IMR-90 (cell line): ENCODE data around the gene CAMTA2. TPM values are rescaled to one million over a fixed set of nuclear protein-coding genes. Genes with fewer than 3 reads are reported as not detected.

Experiments
- ATAC-seq: fragments of 200-7000 bp; cut with Tn5 transposase; 2 replicates; pipeline ENCODE4 v1.9.1; 2020; ENCODE audit warnings: low read depth, mild to moderate bottlenecking, moderate library complexity
- BruUV-seq: library from RNA; stranded (reverse); fragments of 400-500 nt; replicated peaks from 2 replicates; lab custom pipeline; 2021; lab: Mats Ljungman, UMichigan
- CTCF ChIA-PET: fragments of 300-600 bp; formaldehyde crosslinking; extraction: SDS; loops from one replicate; lab custom pipeline; 2021; ENCODE audit warnings: antibody characterized with exemption; lab: Yijun Ruan, JAX
- POLR2A ChIA-PET: fragments of 300-600 bp; sonication (Branson Sonifier 250); formaldehyde crosslinking; loops from one replicate; lab custom pipeline; 2022; ENCODE audit warnings: antibody characterized with exemption; ENCODE audit not compliant: unreplicated experiment; lab: Charles Lee
- DNase-seq: peaks from one replicate; pipeline ENCODE4 v3.0.0; 2013
- H2AFZ ChIP-seq: replicated peaks from 2 replicates; pipeline ENCODE3; 2013; ENCODE audit warnings: low read length, mild to moderate bottlenecking; ENCODE audit not compliant: poor library complexity
- H2AK5ac ChIP-seq: 2 replicates; pipeline ENCODE4 v1.6.1; 2013; ENCODE audit warnings: low read depth, low read length, inconsistent platforms
- H2AK9ac ChIP-seq: replicated peaks from 2 replicates; pipeline ENCODE3; 2013; ENCODE audit warnings: mild to moderate bottlenecking, low read depth, low read length, moderate library complexity; ENCODE audit not compliant: poor library complexity
- H2BK120ac ChIP-seq: 2 replicates; pipeline ENCODE4 v1.6.1; 2013; ENCODE audit warnings: low read depth, low read length, inconsistent platforms
- H2BK15ac ChIP-seq: 3 replicates; pipeline ENCODE4 v1.6.1; 2013; ENCODE audit warnings: low read depth, low read length, inconsistent platforms
- H2BK20ac ChIP-seq: 2 replicates; pipeline ENCODE4 v1.6.1; 2013; ENCODE audit warnings: low read depth, mild to moderate bottlenecking, inconsistent platforms, low read length, moderate library complexity
- H2BK5ac ChIP-seq: 2 replicates; pipeline ENCODE4 v1.6.1; 2013; ENCODE audit warnings: mild to moderate bottlenecking, low read depth, low read length, inconsistent platforms; ENCODE audit not compliant: poor library complexity, severe bottlenecking
- H3K14ac ChIP-seq: replicated peaks from 2 replicates; pipeline ENCODE4 v1.6.1; 2013; ENCODE audit warnings: low read depth, low read length, inconsistent platforms
- H3K18ac ChIP-seq: 2 replicates; pipeline ENCODE4 v1.6.1; 2013; ENCODE audit warnings: low read depth, low read length, control low read depth
- H3K23ac ChIP-seq: 2 replicates; pipeline ENCODE4 v1.6.1; 2013; ENCODE audit warnings: low read depth, low read length, inconsistent platforms
- H3K27ac ChIP-seq: 2 replicates; pipeline ENCODE4 v1.5.1; 2013; ENCODE audit warnings: mild to moderate bottlenecking, control low read depth, low read length; ENCODE audit not compliant: insufficient read depth
- H3K27me3 ChIP-seq: 2 replicates; pipeline ENCODE4 v1.6.1; 2013; ENCODE audit warnings: low read length; ENCODE audit not compliant: control insufficient read depth, insufficient read depth
- H3K36me3 ChIP-seq: 2 replicates; pipeline ENCODE4 v1.6.1; 2013; ENCODE audit warnings: low read length, mixed read lengths; ENCODE audit not compliant: control insufficient read depth, insufficient read depth
- H3K4ac ChIP-seq: 2 replicates; pipeline ENCODE4 v1.6.1; 2013; ENCODE audit warnings: low read depth, low read length, inconsistent platforms
- H3K4me1 ChIP-seq: 2 replicates; pipeline ENCODE4 v1.6.1; 2013; ENCODE audit warnings: low read length, mixed read lengths; ENCODE audit not compliant: control insufficient read depth, insufficient read depth
- H3K4me2 ChIP-seq: 2 replicates; pipeline ENCODE4 v1.6.1; 2013; ENCODE audit warnings: low read depth, mild to moderate bottlenecking, control low read depth, low read length, moderate library complexity
- H3K4me3 ChIP-seq: 2 replicates; pipeline ENCODE4 v1.5.1; 2013; ENCODE audit warnings: low read depth, mild to moderate bottlenecking, control low read depth, low read length, moderate library complexity; ENCODE audit not compliant: insufficient read depth
- H3K56ac ChIP-seq: 2 replicates; pipeline ENCODE4 v1.6.1; 2013; ENCODE audit warnings: low read length, inconsistent platforms; ENCODE audit not compliant: insufficient read depth; ENCODE audit errors: extremely low read depth
- H3K79me1 ChIP-seq, 2 experiments: 2 replicates each; pipeline ENCODE4 v1.6.1; 2013; ENCODE audit warnings: low read length in 2 of 2, inconsistent platforms in 1 of 2, low read depth in 1 of 2
- H3K9ac ChIP-seq: 2 replicates; pipeline ENCODE4 v1.6.1; 2013; ENCODE audit warnings: low read depth, low read length, control low read depth
- H3K9me1 ChIP-seq: 2 replicates; pipeline ENCODE4 v1.6.1; 2013; ENCODE audit warnings: low read length, inconsistent platforms; ENCODE audit not compliant: insufficient read depth
- H3K9me3 ChIP-seq: 2 replicates; pipeline ENCODE4 v1.6.1; 2013; ENCODE audit warnings: low read length; ENCODE audit not compliant: control insufficient read depth, insufficient read depth
- H4K20me1 ChIP-seq: 2 replicates; pipeline ENCODE4 v1.6.1; 2013; ENCODE audit warnings: low read length, inconsistent platforms; ENCODE audit not compliant: insufficient read depth
- H4K5ac ChIP-seq: 2 replicates; pipeline ENCODE4 v1.6.1; 2013; ENCODE audit warnings: mild to moderate bottlenecking, low read depth, low read length, control low read depth
- H4K8ac ChIP-seq, 2 experiments: 2 replicates each; pipeline ENCODE4 v1.6.1; 2013; ENCODE audit warnings: low read depth in 2 of 2, low read length in 2 of 2, control low read depth in 1 of 2, inconsistent platforms in 1 of 2
- H4K91ac ChIP-seq: 2 replicates; pipeline ENCODE4 v1.6.1; 2013; ENCODE audit warnings: low read depth, low read length, inconsistent platforms; ENCODE audit not compliant: insufficient read depth
- BHLHE40 ChIP-seq: fragments of 150-350 bp; IDR thresholded peaks from 2 replicates; pipeline ENCODE4 v1.6.1; 2016; ENCODE audit warnings: mild to moderate bottlenecking, low read depth, low read length
- CEBPB ChIP-seq: IDR thresholded peaks from 2 replicates; pipeline ENCODE4 v1.6.1; 2012; ENCODE audit warnings: low read depth, low read length, improper control_type of control experiment
- CHD1 ChIP-seq: IDR thresholded peaks from 2 replicates; pipeline ENCODE4 v1.6.1; 2012; ENCODE audit warnings: low read depth, low read length, improper control_type of control experiment
- FOS ChIP-seq: fragments of 150-350 bp; IDR thresholded peaks from 2 replicates; pipeline ENCODE4 v1.6.1; 2016; ENCODE audit warnings: low read depth, low read length
- MAFK ChIP-seq: IDR thresholded peaks from 2 replicates; pipeline ENCODE4 v1.6.1; 2012; ENCODE audit warnings: low read depth, low read length, improper control_type of control experiment
- MAZ ChIP-seq: IDR thresholded peaks from 2 replicates; pipeline ENCODE4 v1.6.1; 2012; ENCODE audit warnings: low read depth, mild to moderate bottlenecking, low read length, improper control_type of control experiment, moderate library complexity, borderline replicate concordance
- MXI1 ChIP-seq: IDR thresholded peaks from 2 replicates; pipeline ENCODE4 v1.6.1; 2012; ENCODE audit warnings: low read depth, mild to moderate bottlenecking, low read length, moderate library complexity, borderline replicate concordance
- NFE2L2 ChIP-seq: fragments of 150-350 bp; IDR thresholded peaks from 2 replicates; pipeline ENCODE4 v1.6.1; 2016; ENCODE audit warnings: low read depth, mild to moderate bottlenecking, low read length
- POLR2A ChIP-seq: IDR thresholded peaks from 2 replicates; pipeline ENCODE4 v1.6.1; 2012; ENCODE audit warnings: mild to moderate bottlenecking, low read depth, low read length
- RAD21 ChIP-seq: IDR thresholded peaks from 2 replicates; pipeline ENCODE4 v1.6.1; 2012; ENCODE audit warnings: low read length, improper control_type of control experiment
- RCOR1 ChIP-seq: IDR thresholded peaks from 2 replicates; pipeline ENCODE4 v1.6.1; 2012; ENCODE audit warnings: mild to moderate bottlenecking, low read length, improper control_type of control experiment; ENCODE audit not compliant: insufficient replicate concordance
- RFX5 ChIP-seq: IDR thresholded peaks from 2 replicates; pipeline ENCODE4 v1.8.0; 2012; ENCODE audit warnings: low read depth, mild to moderate bottlenecking, low read length, moderate library complexity
- SMC3 ChIP-seq: fragments of 150-350 bp; IDR thresholded peaks from 2 replicates; pipeline ENCODE4 v1.6.1; 2016; ENCODE audit warnings: low read depth, mild to moderate bottlenecking, antibody characterized with exemption, low read length, moderate library complexity
- USF2 ChIP-seq: fragments of 150-350 bp; IDR thresholded peaks from 2 replicates; pipeline ENCODE4 v1.6.1; 2017; ENCODE audit warnings: mild to moderate bottlenecking, antibody characterized with exemption, low read length, low read depth
- WGBS, 2 experiments: methylation state at CpG; one replicate each; pipeline versions ENCODE4 v1.1.5 to v1.1.7; 2013; ENCODE audit warnings: missing lambda C conversion rate in 2 of 2; ENCODE audit not compliant: insufficient read length in 1 of 2; ENCODE audit errors: extremely low coverage in 2 of 2; 5-methylcytosine and 5-hydroxymethylcytosine counted together
- dilution Hi-C: fragments of 300-500 bp; cut with HindIII; formaldehyde crosslinking; loops from one replicate; pipeline ENCODE4 v1.14.3; 2018; ENCODE audit warnings: low sequenced_read_pairs; ENCODE audit not compliant: unreplicated experiment
- in situ Hi-C: fragments of 300-500 bp; cut with MboI; formaldehyde crosslinking; loops from 3 replicates; pipeline ENCODE4 v1.14.3; 2019; ENCODE audit warnings: low sequenced_read_pairs, inconsistent platforms, mixed read lengths
- intact Hi-C: fragments of 100-400 bp; cut with micrococcal nuclease; formaldehyde crosslinking; loops from 2 replicates; pipeline ENCODE4 v1.10.0; 2022
- polyA plus RNA-seq, 3 experiments: library from polyadenylated mRNA; depleted of rRNA; stranded (reverse); fragments of >200 nt; gene quantifications; 2 replicates each; pipeline ENCODE4 v1.2.3, GENCODE V29; 2012; ENCODE audit warnings: low replicate concordance in 1 of 3
- total RNA-seq: library from RNA; depleted of rRNA; stranded (reverse); fragments of >200 nt; gene quantifications from 2 replicates; pipeline ENCODE4 v1.2.3, GENCODE V29; 2012
- TF ChIP-seq, protein P1 (sequence below): conservative IDR thresholded peaks from 2 replicates; pipeline ENCODE4 v1.5.1; 2012; ENCODE audit warnings: mild to moderate bottlenecking, low read depth, low read length, improper control_type of control experiment
- TF ChIP-seq, protein P2 (sequence below): fragments of 150-350 bp; IDR thresholded peaks from 2 replicates; pipeline ENCODE4 v1.6.1; 2016; ENCODE audit warnings: low read depth, mild to moderate bottlenecking, low read length, moderate library complexity, borderline replicate concordance

CAMTA2 gene
- total and polyA plus RNA-seq, 2 of the 4 experiments (the other 2 are of a cell fraction): 1.4 to 54.7 TPM

DNA sequence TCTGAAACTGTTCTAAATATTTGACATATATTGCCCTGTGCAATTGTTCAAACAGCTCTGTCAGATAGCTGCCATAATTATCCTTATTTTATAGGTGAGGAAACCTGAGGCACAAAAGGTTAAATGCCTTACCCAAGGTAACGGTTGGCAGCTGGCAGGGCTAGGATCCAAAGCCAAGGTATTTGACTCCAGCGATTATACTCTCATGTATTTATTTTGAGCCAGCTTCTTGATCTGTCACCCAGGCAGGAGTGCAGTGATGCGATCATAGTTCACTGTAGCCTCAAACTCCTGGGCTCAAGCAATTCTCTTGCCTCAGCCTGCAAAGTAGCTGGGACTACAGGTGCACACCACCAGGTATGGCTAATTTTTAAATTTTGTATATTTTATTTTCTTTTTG, 29.4 kb downstream of the CAMTA2 start:
- intact Hi-C loops (no loop called here), dilution Hi-C loops (no loop called here), in situ Hi-C loops (no loop called here)
- Histone ChIP-seq H3K27me3 (no peaks in the 10 kb centered on the region), H3K23ac (no peak overlapping the region), H4K5ac (no peak overlapping the region), H3K56ac (no peak overlapping the region), H3K36me3 (peaks cover 20% of the 10 kb centered on the region), H3K79me1 (peaks cover 3 to 23% of the 10 kb centered on the region in 2 experiments; a peak in 3 of 4 replicates), H4K20me1 (no peaks in the 10 kb centered on the region), H2BK20ac (no peak overlapping the region), H2AFZ (no peak overlapping the region), H3K9ac (no peak overlapping the region), H3K14ac (no peak overlapping the region), H2AK5ac (no peak overlapping the region), H3K4me2 (no peak overlapping the region), H4K8ac (no peak overlapping the region), H2BK120ac (no peak overlapping the region), H2AK9ac (no peak overlapping the region), H3K4ac (no peak overlapping the region), H3K18ac (no peak overlapping the region), H4K91ac (no peak overlapping the region), H3K4me3 (no peak overlapping the region), H2BK15ac (no peak overlapping the region), H3K9me1 (peaks cover 14% of the 10 kb centered on the region; the same call in 1 of the 2 replicates), H3K27ac (no peak overlapping the region), H3K9me3 (no peaks in the 10 kb centered on the region), H2BK5ac (no peak overlapping the region), H3K4me1 (peaks cover 9% of the 10 kb centered on the region)
- WGBS, 2 experiments: 92% methylated on average over 2 of the region's 3 CpGs; no CpG with 5 or more reads in 1 of the 2 experiments
- no peak for DNase-seq
- BruUV-seq: no TSS peak
- ATAC-seq: no peak
- TF ChIP-seq CEBPB: no peak
- TF ChIP-seq RCOR1: no peak
- TF ChIP-seq USF2: no peak
- no peak for TF ChIP-seq SMC3
- TF ChIP-seq FOS: no peak
- TF ChIP-seq POLR2A: no peak
- TF ChIP-seq, protein P1, sequence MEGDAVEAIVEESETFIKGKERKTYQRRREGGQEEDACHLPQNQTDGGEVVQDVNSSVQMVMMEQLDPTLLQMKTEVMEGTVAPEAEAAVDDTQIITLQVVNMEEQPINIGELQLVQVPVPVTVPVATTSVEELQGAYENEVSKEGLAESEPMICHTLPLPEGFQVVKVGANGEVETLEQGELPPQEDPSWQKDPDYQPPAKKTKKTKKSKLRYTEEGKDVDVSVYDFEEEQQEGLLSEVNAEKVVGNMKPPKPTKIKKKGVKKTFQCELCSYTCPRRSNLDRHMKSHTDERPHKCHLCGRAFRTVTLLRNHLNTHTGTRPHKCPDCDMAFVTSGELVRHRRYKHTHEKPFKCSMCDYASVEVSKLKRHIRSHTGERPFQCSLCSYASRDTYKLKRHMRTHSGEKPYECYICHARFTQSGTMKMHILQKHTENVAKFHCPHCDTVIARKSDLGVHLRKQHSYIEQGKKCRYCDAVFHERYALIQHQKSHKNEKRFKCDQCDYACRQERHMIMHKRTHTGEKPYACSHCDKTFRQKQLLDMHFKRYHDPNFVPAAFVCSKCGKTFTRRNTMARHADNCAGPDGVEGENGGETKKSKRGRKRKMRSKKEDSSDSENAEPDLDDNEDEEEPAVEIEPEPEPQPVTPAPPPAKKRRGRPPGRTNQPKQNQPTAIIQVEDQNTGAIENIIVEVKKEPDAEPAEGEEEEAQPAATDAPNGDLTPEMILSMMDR: no peak
- TF ChIP-seq CHD1: no peak
- no peak for TF ChIP-seq RFX5
- no peak for TF ChIP-seq MAZ
- TF ChIP-seq RAD21: no peak
- TF ChIP-seq NFE2L2: no peak
- TF ChIP-seq, protein P2, sequence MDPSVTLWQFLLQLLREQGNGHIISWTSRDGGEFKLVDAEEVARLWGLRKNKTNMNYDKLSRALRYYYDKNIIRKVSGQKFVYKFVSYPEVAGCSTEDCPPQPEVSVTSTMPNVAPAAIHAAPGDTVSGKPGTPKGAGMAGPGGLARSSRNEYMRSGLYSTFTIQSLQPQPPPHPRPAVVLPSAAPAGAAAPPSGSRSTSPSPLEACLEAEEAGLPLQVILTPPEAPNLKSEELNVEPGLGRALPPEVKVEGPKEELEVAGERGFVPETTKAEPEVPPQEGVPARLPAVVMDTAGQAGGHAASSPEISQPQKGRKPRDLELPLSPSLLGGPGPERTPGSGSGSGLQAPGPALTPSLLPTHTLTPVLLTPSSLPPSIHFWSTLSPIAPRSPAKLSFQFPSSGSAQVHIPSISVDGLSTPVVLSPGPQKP: no peak
- TF ChIP-seq MXI1: no peak
- no peak for TF ChIP-seq BHLHE40
- TF ChIP-seq MAFK: no peak
- ChIA-PET CTCF (no interaction called here), POLR2A (interaction anchor here (1.1 kb wide), 1 partner anchor 8 kb away, joined by 3 read pairs; no protein-coding TSS in a partner anchor)
